Left hindlimb (tissue), 1 donor: ENCODE data around the gene AKT1.
"Not testable (repeated sequence)": the region's sequence is repeated elsewhere in the genome, so short reads cannot be mapped to it uniquely, and the experiment has no call there.

Experiments
- DNase-seq: peaks from one replicate; pipeline ENCODE4 v3.0.0-alpha.2; 2018

The AKT1 gene

DNA sequence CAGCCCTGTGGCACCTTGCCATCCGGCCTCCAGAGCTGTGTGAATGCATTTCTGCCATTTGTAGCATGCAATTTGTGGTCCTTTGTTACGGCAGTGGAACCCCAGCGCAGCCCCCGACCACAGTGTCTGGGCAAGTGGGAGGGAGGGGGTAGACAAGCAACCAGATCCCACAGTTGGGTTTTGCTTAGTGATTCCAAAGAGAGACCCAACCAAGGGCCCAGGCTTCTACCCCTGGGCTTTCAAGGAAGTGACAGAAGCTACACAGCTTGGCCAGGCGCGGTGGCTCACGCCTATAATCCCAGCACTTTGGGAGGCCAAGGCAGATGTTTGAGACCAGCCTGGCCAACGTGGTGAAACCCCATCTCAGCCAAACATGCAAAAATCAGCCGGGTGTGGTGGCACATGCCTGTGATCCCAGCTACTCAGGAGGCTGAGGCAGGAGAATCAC, 23.2 kb upstream of the AKT1 start:
- DNase-seq: peak; percentile 47

DNA sequence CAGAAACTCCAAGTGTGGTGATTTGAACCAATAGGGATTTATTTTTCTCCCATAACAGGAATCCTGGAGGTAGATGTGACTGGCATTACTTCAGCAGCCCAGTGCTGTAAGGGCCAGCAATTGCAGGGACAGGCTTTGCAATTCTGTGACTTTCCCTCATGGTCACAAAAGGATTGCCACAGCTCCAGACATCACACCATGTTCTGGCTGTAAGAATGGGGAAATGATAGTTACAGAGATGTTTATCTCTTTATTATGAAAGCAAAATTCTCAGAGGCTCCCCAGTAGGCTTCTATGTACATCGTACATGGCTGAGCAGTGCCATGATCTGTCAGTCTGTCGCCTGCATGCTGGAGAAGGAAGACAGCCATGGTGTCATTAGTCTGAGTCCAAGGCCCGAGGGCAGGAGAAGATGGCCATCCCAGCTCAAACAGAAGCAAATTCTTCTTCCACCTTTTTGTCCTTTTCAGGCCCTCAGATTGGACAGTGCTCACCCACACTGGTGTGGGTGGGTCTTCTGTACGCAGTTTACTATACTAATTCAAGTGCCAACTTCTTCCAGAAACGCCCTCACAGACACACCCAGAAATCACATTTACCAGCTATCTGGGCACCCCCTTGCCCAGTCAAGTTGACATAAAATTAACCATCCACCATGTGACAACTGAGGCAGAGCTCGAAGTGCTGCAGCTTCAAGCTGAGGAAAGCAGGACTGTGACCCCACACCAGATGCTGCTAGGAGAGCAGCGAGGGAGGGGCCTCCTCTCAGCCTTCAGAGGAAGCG, 22.6 kb upstream of the AKT1 start:
- DNase-seq: no peak

DNA sequence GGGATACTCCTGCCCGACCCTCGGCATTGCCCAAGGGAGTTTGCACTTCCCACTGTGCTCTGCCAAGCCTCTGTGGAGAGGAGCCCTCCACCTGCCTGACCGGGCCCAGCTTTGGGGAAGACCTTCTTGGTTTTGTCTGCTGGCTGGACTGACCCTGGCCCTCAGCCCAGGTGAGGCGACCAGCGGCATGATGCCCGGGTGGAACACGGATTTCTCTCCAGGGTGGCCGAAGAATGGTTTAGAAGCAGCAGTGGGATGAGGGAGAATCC, 21.0 kb upstream of the AKT1 start:
- DNase-seq: no peak

DNA sequence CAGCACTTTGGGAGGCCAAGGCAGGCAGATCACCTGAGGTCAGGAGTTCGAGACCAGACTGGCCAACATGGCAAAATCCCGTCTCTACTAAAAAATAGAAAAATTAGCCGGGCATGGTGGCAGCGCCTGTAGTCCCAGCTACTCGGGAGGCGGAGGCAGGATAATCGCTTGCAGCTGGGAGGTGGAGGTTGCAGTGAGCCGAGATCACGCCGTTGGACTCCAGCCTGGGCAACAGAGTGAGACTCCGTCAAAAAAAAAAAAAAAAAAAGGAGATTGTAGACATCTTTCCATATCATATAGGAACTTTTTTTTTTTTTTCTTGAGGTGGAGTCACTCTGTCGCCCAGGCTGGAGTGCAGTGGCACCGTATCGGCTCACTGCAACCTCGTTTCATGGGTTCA, 19.2 kb upstream of the AKT1 start:
- DNase-seq: not testable (repeated sequence)

DNA sequence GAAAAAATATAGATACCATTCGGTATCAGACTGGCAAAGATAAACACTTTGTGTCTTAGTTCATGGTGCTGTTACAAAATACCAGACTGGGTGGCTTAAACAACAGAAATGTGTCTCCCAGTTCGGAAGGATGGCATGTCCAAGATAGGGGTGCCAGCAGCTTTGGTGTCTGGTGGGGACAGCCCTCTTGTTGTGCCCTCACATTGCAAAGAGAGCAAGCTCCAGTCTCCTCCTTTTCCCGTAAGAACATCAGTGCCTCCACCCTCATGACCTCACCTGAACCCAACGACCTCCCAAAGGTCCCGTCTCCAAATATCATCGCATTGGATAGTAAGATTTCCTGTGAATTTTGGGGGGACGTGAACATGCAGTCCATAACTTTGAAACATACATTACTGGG, 17.7 kb upstream of the AKT1 start:
- no peak for DNase-seq

DNA sequence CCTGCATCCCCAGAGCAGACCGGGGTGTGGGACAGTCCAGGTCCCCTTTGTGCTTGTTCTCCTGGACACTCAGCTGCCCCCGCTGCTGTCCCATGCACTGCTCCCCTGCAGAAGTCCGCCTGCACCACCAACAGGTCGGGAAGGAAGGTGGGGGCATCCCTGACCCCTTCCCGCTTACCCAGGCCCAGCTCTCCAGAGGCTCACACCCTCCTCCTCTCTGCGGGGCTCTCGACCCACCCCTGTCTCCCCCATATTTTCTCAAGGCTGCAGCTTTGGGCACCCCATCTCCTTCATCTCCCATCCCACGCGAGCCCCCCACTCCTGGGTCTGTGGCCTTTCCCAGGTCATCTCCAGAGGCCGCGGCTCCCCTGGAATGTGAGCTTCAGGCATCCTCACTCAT, 14.8 kb upstream of the AKT1 start:
- no peak for DNase-seq

DNA sequence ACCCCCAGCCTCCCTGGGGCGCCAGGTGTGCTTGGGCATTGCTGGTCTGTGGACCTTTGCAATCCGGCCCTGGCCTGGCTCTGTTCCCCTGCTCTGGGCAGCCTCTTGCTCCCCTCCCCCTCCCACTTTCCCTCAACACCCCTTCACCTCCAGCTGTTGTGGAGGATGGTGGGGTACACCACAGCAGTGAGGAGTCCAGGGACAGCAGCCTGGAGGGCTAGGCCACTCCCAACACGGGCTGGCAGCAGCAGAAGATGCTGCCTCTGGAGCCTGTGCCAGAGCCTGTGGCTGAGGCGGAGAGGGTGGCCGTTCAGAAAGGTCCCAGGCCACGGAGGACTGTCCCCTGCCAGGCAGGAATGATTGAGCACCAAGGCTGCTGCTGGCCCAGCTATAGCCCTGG, 12.9 kb upstream of the AKT1 start:
- no peak for DNase-seq

DNA sequence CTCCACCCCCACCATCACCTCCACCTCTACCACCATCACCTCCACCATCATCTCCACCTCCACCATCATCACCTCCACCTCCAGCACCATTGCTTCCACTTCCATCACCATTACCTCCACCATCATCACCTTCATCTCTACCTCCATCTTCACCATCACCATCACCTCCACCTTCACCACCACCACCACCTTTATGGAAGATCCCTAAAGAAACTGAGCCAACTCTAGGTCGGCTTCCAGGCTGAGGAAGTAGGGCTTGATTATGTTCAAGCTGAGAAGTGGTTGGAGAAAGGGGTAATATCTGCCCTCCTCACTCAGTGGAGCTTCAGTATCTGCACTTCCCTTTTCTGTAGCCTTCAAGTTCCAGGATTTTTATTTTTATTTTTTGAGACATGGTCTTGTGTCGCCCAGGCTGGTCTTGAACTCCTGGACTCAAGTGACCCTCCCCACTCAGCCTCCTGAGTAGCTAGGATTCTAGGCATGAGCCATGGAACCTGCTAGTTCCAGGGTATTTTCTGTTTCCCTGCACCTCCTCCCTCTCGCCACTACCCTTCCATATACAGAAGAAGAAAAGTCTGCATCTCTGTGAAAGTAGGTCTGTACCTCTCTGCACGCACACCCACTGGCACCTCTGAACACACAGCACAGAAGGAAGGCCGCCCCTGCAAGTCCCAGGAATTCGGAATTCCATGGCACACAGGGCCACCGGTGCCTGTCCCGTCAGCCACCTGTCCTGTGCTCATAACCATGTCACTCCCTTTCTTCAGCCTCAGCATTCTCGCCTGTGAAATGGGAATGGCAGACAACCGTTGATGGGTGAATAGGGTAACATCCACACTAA, 11.3 kb upstream of the AKT1 start:
- no peak for DNase-seq

DNA sequence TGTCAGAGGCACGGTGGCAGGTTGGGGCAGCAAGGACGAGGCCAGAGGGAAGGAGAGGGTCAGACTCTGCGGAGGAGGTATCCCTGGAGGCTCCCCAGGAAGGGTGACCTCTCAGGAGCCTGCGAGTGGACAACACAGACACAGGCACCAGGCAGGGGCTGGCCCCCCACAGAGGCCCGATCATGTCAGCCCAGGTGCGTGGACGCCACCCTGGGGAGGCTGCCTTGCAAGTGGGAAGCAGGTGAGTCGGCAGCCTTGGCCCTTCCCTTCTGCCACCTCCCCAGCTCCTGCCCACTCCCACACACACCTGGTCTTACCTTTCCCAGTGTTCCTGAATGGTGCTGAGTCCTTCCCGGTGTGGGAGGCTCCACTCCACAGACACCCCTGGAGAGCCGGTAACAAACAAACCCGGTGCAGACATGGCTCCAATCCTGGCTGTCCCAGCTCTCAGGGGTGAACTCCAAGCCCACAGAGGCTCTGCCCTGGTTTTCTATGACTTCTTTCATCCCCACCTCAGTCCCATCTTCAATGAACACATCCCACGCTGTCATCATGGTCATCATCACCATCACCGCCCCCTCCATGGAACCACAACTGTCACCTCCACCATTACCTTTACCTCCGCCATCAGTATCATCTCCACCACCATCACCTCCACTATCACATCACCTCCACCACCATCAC, 10.5 kb upstream of the AKT1 start:
- peak; percentile 32 for DNase-seq

DNA sequence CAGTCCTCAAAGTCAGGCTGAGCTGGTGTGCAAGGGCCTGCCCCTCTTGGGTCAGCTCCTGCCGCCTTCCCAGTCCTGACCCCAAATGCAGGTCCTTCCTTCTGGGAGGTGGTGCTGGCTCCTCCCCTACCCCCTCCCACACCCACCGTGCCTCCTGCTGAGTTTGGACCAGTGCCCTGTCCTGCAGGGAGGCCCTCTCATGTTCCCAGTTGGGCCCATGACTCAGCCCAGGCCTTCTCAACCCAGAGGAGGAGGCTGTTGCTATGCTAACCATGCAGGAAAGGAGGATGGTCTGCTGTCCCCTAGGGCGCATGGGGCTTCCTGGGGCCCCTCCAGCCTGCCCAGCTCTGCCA, 9.8 kb upstream of the AKT1 start:
- peak; percentile 62 for DNase-seq

DNA sequence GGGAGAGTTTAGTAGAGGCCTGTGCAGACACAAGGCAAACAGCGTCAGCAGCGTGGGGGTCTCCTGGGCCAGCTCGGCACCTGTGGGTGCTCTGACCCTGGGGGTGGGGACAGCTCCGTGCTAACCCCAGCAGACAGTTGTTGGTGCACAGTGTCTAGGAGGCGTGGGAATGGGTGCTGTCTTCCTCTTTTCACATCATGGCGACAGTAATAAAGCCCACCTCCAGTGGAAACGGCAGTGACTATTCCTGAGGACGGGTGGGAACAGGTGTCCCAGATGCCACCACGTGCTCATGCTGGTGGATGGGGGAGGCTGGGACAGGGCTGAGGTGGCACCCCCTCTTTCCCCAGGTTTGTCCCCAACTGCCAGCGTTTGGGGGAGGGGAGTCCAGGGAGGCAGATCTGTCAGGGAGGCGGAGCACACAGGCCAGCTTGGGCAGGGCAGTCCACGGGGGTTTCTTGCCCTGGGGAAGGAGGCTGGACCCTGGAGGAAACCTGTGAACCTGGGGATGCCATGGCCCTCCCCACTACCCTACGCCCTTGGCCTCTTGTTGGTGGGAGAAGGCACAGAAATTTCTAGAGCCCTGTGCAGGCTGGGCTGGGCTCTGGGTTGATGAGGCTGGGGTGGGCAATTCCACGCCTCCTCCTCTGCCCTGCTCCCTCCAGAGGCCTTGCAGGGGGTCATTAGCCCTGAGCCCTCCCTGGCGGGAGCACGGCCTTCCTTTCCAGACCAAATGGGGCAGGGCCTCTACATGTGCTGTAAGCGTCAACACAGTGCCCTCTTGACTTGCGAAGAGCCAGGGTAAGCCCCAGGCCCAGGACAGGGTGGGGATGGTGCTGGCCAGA, 9.2 kb upstream of the AKT1 start:
- DNase-seq: peak; percentile 26

DNA sequence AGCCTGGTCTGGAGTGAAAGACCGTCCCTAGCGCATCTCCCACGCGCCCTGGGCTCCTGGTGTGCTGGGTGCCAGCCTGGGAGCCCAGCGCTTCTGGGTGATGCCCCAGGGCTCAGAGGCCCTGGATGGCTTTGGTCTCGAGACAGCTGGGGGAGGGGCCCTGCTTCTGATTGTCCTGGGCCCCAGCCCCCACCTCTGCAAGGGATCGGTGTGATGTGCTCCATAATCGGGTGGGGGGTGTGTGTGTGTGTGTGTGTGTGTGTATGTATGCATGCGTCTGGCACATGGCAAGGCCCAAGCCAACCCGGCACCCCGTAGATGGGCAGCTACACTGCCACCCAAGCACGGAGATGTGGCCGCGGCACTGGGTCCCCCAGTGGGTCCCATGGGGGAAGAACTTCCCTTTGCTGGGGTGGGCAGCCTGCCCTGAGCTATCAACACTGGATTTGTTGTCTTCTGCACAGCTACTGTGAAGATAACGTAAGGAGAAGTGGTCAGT, 8.4 kb upstream of the AKT1 start:
- DNase-seq: no peak

DNA sequence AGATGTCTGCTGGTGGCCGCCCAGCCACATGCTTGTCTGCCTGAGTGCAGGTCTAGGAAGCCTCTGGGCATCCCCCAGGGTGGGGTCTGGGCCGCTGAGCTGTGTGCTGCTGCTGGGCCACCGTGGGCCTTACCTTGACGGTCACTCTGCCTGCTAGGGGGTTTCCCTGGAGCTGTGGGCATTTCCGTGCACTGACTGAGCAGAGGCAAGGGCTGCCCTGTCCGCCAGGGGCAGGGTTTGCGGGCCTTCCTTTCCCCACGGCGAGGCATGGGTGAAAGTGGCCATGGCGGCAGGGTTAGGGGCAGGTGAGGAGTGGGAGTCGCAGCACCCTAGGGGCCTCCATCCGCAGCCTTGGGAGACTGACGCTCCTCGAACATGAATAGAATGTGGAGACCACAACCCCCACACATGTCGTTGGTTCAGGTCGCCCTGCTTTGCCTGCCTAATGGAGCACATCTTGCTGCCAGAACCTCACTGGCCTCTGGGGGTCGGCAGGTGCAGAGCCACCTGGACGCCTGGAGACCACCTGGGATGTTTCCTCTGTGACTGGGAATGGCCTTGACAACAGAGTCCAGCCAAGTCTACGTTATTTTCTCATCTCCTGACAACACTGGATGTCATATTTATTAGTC, 7.8 kb upstream of the AKT1 start:
- no peak for DNase-seq

DNA sequence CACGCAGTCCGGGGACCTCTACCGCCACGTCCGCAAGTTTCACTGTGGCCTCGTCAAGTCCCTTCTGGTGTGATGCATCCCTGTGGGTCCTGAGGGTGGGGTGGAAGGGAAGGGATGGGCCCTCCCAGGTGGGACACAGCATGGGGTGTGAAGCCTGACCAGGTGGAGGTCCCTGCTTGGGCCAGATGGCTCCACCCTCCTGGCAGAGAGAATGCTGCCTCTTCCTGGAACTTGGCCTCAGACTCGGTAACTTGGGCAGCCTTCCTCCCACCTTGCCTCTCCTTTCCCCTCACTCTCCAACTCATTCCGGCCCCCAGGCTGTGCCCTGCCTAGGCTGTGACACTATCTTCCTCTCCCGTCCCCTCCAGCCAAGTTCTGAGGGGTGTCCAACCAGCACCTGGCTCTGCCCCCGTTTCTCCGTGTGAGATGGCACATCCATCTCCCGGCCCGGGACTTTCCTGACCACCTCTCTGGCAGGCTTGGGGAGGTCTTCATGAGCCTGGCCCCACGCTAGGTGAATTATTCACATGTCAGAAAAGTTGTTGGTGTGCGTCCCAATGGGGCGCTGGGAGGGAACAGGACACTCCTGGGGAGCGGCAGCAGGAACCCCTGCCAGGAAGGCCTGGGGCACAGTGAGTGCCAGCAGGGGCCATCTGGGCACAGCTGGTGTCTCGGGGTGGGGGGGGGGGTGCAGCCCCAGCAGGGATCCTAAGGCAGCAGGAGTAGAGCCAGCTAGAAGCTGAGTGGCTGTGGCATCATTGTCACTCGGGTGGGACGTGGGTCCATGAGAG, 7.0 kb upstream of the AKT1 start:
- DNase-seq: no peak

DNA sequence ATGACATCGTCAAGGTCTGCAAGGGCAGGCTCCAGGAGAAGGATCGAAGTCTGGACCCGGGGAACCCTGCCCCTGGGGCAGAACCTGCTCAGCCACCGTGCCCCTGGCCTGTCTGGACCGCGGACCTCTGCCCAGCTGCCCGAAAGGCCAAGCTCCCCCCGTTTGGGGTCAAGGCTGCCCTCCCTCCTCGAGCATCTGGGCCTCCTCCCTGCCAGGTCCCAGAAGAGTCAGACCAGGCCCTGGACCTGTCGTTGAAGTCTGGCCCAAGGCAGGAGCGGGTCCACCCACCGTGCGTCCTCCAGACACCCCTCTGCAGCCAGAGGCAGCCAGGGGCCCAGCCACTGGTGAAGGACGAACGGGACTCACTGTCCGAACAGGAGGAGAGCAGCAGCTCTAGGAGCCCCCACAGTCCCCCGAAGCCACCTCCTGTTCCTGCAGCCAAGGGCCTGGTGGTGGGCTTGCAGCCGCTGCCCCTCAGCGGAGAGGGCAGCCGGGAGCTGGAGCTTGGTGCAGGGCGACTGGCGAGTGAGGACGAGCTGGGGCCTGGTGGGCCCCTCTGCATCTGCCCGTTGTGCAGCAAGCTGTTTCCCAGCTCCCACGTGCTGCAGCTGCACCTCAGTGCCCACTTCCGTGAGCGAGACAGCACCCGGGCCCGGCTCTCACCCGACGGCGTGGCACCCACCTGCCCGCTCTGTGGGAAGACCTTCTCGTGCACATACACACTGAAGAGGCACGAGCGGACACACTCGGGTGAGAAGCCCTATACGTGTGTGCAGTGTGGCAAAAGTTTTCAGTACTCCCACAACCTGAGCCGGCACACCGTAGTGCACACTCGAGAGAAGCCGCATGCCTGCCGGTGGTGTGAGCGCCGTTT, 6.2 kb upstream of the AKT1 start:
- no peak for DNase-seq

DNA sequence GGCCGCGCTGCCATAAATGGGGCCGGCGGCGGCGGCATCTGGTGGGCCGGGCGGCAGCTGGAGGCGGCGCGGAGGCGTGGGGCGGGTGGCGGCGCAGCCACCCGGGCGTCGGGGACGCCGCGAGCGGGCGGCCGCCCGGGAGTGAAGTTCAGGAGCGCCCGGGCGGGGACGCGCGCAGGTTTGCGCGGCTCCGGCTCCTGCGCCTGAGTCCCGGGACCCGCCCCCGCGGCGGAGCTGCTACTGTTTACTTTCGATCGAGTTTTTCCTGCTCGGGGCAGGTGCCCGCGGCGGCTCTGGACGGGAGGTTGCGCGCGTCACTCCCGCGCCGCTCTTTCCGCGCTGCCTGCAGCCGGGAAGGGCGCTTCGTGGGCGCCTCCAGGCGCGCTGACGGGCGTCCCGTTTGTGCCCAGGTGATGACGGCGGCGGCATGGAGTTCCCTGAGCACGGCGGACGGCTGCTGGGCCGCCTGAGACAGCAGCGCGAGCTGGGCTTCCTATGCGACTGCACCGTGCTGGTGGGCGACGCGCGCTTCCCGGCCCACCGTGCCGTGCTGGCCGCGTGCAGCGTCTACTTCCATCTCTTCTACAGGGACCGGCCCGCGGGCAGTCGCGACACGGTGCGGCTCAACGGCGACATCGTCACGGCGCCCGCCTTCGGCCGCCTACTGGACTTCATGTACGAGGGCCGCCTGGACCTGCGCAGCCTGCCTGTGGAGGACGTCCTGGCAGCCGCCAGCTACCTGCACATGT, 5.4 kb upstream of the AKT1 start, which contains the start of gene ZBTB42:
TSS of gene ZBTB42 (plus strand) at position 331 of the 749 bp plus-strand sequence. CDS start at position 428, 97 bp downstream.
- DNase-seq: no peak

DNA sequence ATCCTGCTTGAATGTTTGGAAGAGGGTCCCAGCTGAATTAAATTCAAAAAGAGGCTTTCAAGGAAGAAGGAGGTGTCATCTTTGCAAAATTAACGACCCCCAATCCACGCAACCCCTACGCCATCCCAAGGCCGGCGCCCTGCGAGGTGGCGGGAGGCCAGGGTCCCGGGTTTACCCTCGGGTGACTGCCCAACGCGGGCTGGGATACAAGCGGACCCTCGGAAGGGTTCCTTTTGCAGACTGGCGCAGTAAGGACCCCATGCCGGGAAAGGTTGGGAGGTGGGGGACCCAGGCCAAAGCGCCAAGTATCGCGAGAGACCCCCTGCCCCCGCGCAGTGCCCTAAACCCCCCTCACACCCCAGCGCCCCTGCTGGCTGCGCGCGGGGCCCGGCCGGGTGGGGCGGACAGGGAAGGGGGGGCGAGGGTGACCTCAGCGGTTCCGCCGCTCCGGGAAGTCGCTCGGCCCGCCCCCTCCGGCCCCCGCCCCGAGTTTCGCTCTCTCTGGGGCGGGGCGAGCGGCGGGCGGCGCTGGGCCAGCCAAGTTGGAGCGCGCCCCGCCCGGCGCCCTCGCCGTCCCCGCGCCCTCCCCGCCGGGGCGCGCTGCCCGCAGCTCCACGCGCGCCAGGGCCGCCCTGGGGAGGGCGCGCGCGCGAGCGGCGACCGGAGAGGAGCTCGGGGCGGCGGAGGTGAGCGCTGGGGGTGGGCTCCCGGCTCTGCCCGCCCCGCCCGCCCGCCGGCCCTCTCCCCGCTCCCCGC, 4.6 kb upstream of the AKT1 start:
- peak; percentile 92 for DNase-seq

DNA sequence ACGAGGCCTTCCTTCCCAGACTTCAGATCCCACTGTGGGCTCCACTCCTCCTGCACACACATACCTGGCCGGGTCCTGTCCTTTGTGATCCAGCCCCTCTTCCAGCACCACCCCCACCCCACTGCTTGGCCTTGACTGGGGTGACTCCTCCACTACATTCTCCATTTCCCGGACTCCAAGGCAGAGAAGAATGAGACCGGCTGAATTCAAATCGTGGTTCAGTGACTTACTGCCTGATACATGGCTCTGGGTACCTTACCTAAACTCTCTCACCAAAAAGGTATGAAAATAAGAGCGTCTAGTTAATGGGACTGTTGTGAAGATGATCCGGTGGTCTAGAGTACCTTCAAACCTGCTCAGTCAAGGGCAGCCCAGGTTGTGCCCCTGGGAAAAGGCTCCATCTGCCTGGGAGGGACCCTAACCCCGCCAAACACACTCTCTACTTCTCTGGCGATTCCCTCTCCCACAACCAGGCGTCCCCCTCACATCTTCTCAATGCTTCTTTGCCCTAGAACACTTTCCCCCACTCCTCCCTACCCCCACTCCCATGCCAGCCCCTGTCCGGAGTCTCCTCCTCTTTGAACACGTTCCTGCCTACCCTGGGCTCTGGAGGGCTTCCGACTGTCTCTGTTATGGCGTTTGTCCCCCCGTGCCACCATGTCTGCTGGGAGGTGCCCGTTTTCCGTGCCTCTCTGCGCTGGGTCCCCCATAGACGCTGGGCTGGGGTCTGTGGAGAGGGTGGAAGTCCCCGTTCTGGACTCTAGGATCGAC, 3.9 kb upstream of the AKT1 start:
- peak; percentile 84 for DNase-seq
